B cell (primary cell): ENCODE measurements around the gene ACSS1. TPM values are rescaled to one million over a fixed set of nuclear protein-coding genes. Genes with fewer than 3 reads are reported as not detected.

Experiments used
- ATAC-seq: fragments of 200-7000 bp; cut with Tn5 transposase; one replicate; pipeline ENCODE4 v1.10.0; 2021; ENCODE audit warnings: low read depth, mild to moderate bottlenecking, moderate number of reproducible peaks, moderate library complexity
- CTCF ChIA-PET: fragments of 350-600 bp; sonication (Branson Sonifier 250); formaldehyde crosslinking; loops from one replicate; lab custom pipeline; 2021; ENCODE audit warnings: antibody characterized with exemption, inconsistent platforms; lab: Charles Lee
- POLR2A ChIA-PET: fragments of 350-600 bp; sonication (Branson Sonifier 250); formaldehyde crosslinking; loops from one replicate; lab custom pipeline; 2021; ENCODE audit warnings: antibody characterized with exemption; lab: Charles Lee
- DNase-seq: peaks from one replicate; pipeline ENCODE4 v3.0.0; 2013
- H2AFZ ChIP-seq: 2 replicates; pipeline ENCODE4 v1.6.1; 2012; ENCODE audit warnings: mild to moderate bottlenecking, low read depth, low read length; ENCODE audit not compliant: insufficient read depth, poor library complexity, severe bottlenecking
- H3K27ac ChIP-seq, 2 donors: 1 replicate in 1 of 2; 2 replicates in 1 of 2; pipeline ENCODE4 v1.5.1; 2012 to 2013; ENCODE audit warnings: low read length in 2 of 2, mild to moderate bottlenecking in 2 of 2, moderate library complexity in 1 of 2
- H3K27me3 ChIP-seq, 4 experiments: fragments of 200-600 bp in 1 of 4; sonication (generic) in 1 of 4; replicated peaks in 1 of 4; 1 replicate in 2 of 4; 2 replicates in 2 of 4; pipeline versions ENCODE4 v1.6.1 to v1.7.0; 2013 to 2016; ENCODE audit warnings: low read length in 3 of 4, mild to moderate bottlenecking in 2 of 4, mixed read lengths in 1 of 4, moderate library complexity in 1 of 4; ENCODE audit not compliant: insufficient read depth in 4 of 4, control insufficient read depth in 3 of 4; ENCODE audit errors: control extremely low read depth in 1 of 4
- H3K36me3 ChIP-seq, 2 experiments: replicated peaks in 1 of 2; 1 replicate in 1 of 2; 2 replicates in 1 of 2; pipeline versions ENCODE4 v1.6.1 to v1.7.1; 2013; ENCODE audit warnings: low read length in 1 of 2; ENCODE audit not compliant: insufficient read depth in 2 of 2, control insufficient read depth in 1 of 2; ENCODE audit errors: control extremely low read depth in 1 of 2, extremely low read depth in 1 of 2
- H3K4me1 ChIP-seq, 2 donors: fragments of 200-600 bp in 1 of 2; sonication (generic) in 1 of 2; 1 replicate in 1 of 2; 2 replicates in 1 of 2; pipeline versions ENCODE4 v1.5.1 to v1.6.1; 2013 to 2017; ENCODE audit warnings: low read length in 2 of 2; ENCODE audit not compliant: control insufficient read depth in 2 of 2, insufficient read depth in 2 of 2
- H3K4me2 ChIP-seq: replicated peaks from 2 replicates; pipeline ENCODE3; 2012; ENCODE audit warnings: mild to moderate bottlenecking, low read depth, low read length; ENCODE audit not compliant: poor library complexity, severe bottlenecking
- H3K4me3 ChIP-seq, 5 experiments: fragments of 200-600 bp in 1 of 5; sonication (generic) in 1 of 5; 1 replicate in 3 of 5; 2 replicates in 2 of 5; pipeline versions ENCODE4 v1.5.1 to v1.7.0; 2011 to 2016; ENCODE audit warnings: low read length in 4 of 5, mild to moderate bottlenecking in 4 of 5, low read depth in 2 of 5, control low read depth in 1 of 5, moderate library complexity in 1 of 5; ENCODE audit not compliant: insufficient read depth in 1 of 5; ENCODE audit errors: control extremely low read depth in 1 of 5, extremely low read depth in 1 of 5
- H3K79me2 ChIP-seq: fragments of 200-600 bp; sonication (generic); one replicate; pipeline ENCODE4 v1.6.0; 2016; ENCODE audit warnings: low read length; ENCODE audit not compliant: control insufficient read depth, insufficient read depth
- H3K9ac ChIP-seq: fragments of 200-600 bp; sonication (generic); 2 replicates; pipeline ENCODE4 v1.6.1; 2017; ENCODE audit warnings: mild to moderate bottlenecking, low read length, moderate library complexity
- H3K9me3 ChIP-seq, 3 donors: one replicate each; pipeline versions ENCODE4 v1.6.1 to v1.7.1; 2013; ENCODE audit warnings: low read length in 2 of 3; ENCODE audit not compliant: control insufficient read depth in 2 of 3, insufficient read depth in 1 of 3; ENCODE audit errors: control extremely low read depth in 1 of 3
- H4K20me1 ChIP-seq: 2 replicates; pipeline ENCODE4 v1.6.0; 2012; ENCODE audit warnings: mild to moderate bottlenecking, low read length; ENCODE audit not compliant: insufficient read depth, control insufficient read depth, poor library complexity, severe bottlenecking
- H3K27ac Mint-ChIP-seq: one replicate; pipeline ENCODE4 v1.8.0; 2021; ENCODE audit warnings: mixed read lengths
- H3K27me3 Mint-ChIP-seq: one replicate; pipeline ENCODE4 v1.8.0; 2021; ENCODE audit warnings: mixed read lengths
- H3K4me1 Mint-ChIP-seq: one replicate; pipeline ENCODE4 v1.8.0; 2021; ENCODE audit warnings: mixed read lengths
- H3K4me3 Mint-ChIP-seq: one replicate; pipeline ENCODE4 v1.8.0; 2021; ENCODE audit warnings: mixed read lengths
- H3K9me3 Mint-ChIP-seq: one replicate; pipeline ENCODE4 v1.8.0; 2022; ENCODE audit warnings: mixed read lengths; ENCODE audit not compliant: insufficient read depth
- EZH2 ChIP-seq: IDR thresholded peaks from 2 replicates; pipeline ENCODE4 v1.6.1; 2012; ENCODE audit warnings: borderline replicate concordance, low read depth, mild to moderate bottlenecking, moderate library complexity, low read length; ENCODE audit not compliant: insufficient read depth, poor library complexity, severe bottlenecking
- WGBS: methylation state at CpG from one replicate; pipeline ENCODE4 v1.1.5; 2013; ENCODE audit warnings: missing lambda C conversion rate; ENCODE audit not compliant: insufficient coverage; 5-methylcytosine and 5-hydroxymethylcytosine counted together
- intact Hi-C: fragments of 100-400 bp; cut with micrococcal nuclease; formaldehyde crosslinking; loops from one replicate; pipeline ENCODE4 v1.10.0; 2022
- polyA plus RNA-seq: library from polyadenylated mRNA; depleted of rRNA; stranded (reverse); fragments of >200 nt; gene quantifications from 2 replicates; pipeline ENCODE4 v1.2.3, GENCODE V29; 2012
- total RNA-seq, 2 donors: library from RNA; stranded (reverse); fragments of 120-200 nt in 1 of 2; gene quantifications; 1 replicate in 1 of 2; 2 replicates in 1 of 2; pipeline versions ENCODE4 v1.2.3 to v1.2.4, GENCODE V29; 2013 to 2022
- TF ChIP-seq, protein P1 (sequence below): fragments of 200-600 bp; IDR thresholded peaks from one replicate; pipeline ENCODE4 v1.8.0; 2022; ENCODE audit warnings: antibody characterized with exemption, mild to moderate bottlenecking

ACSS1 gene
- total and polyA plus RNA-seq, 2 donors (not counting 1 experiment from before 2014, with no cell fraction given) = 82.7 to 95.5 TPM

DNA sequence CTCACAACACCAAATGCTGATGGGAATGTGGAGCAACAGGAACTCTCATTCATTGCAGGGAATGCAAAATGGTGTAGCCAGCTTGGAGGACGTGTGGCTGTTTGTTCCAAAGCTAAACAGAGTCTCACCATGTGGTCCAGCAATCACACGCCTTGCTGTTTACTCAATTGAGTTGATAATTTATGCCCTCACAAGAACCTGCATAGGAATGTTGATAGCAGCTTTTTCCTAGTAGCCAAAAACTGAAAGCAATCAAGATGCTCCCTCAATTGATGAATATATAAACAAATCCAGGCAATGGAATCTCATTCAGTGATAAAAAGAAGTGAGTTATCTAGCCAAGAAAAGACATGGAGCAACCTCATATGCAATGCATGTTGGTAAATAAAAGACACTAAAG lies 39.6 kb upstream of the ACSS1 start:
- Mint-ChIP-seq H3K4me1 (no peaks in the 10 kb centered on the region), H3K4me3 (no peak overlapping the region), H3K9me3 (no peaks in the 10 kb centered on the region), H3K27me3 (peaks cover 20% of the 10 kb centered on the region), H3K27ac (no peak overlapping the region)
- POLR2A ChIA-PET = no interaction called here
- DNase-seq (no peak), ATAC-seq (no peak)
- TF ChIP-seq EZH2 = no peak
- TF ChIP-seq, protein P1, sequence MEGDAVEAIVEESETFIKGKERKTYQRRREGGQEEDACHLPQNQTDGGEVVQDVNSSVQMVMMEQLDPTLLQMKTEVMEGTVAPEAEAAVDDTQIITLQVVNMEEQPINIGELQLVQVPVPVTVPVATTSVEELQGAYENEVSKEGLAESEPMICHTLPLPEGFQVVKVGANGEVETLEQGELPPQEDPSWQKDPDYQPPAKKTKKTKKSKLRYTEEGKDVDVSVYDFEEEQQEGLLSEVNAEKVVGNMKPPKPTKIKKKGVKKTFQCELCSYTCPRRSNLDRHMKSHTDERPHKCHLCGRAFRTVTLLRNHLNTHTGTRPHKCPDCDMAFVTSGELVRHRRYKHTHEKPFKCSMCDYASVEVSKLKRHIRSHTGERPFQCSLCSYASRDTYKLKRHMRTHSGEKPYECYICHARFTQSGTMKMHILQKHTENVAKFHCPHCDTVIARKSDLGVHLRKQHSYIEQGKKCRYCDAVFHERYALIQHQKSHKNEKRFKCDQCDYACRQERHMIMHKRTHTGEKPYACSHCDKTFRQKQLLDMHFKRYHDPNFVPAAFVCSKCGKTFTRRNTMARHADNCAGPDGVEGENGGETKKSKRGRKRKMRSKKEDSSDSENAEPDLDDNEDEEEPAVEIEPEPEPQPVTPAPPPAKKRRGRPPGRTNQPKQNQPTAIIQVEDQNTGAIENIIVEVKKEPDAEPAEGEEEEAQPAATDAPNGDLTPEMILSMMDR = no peak
- 67% methylated on average over 1 of the region's 2 CpGs for WGBS
- no peak overlapping the region for H3K4me2 ChIP-seq
- intact Hi-C loops = no loop called here
- no peaks in the 10 kb centered on the region for H3K4me1 ChIP-seq
- H3K4me3 ChIP-seq = no peak overlapping the region
- CTCF ChIA-PET = no interaction called here
- no peak overlapping the region for H3K27ac ChIP-seq
- no peaks in the 10 kb centered on the region for H3K36me3 ChIP-seq
- H2AFZ ChIP-seq = no peak overlapping the region
- H3K9ac ChIP-seq = no peak overlapping the region
- H3K79me2 ChIP-seq = no peaks in the 10 kb centered on the region
- H3K27me3 ChIP-seq = no peaks in the 10 kb centered on the region
- H3K9me3 ChIP-seq = no peaks in the 10 kb centered on the region
- H4K20me1 ChIP-seq = no peaks in the 10 kb centered on the region

DNA sequence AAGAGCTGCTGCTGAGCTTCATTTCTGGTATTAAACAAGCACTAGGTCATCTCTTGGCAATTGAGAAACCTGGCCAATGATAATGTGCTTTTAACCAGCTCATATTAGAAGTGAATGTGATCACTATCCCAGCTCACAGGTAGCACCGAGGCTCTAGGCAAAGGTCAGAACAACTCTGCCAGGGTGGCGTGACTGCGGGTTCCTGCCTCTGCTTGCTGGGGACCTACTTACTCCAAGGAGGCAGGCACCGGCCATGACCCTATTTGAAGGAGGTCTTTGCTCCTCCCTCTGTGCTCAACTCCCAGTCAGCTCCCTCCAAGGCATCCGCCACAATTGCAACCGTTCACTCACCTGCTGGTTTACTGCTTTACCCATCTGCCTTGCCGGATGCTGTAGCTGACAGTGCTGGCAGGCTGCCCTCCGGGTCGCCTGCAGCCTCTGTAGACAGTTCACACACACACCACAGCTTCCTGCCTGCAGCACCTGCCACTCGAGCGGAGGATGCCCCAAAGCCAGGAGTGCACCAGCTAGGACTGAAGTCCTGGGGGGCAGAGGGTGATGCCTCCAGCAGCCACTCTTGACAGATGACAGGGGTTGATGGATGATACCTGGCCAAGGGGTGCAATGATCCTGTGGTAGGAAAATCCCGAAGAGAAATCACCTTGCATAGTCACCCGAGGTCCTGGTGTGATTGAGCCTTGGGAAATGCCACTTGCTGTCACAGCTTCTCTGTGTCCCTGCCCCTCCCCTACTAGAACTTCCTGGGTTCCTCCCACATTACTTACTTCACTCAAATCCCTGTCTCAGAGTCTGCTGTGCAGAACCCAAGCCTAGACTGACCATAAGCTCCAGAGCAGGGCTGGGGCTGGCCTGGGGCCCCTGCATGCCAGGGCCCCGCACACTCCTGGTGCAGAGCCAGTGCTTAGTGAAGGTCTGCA lies 32.8 kb upstream of the ACSS1 start:
- Mint-ChIP-seq H3K27me3 (peaks cover 57% of the 10 kb centered on the region), H3K27ac (no peak overlapping the region), H3K4me1 (peaks cover 2% of the 10 kb centered on the region), H3K9me3 (no peaks in the 10 kb centered on the region), H3K4me3 (no peak overlapping the region)
- H3K9me3 ChIP-seq = no peaks in the 10 kb centered on the region
- no peak overlapping the region for H3K4me2 ChIP-seq
- no peaks in the 10 kb centered on the region for H3K36me3 ChIP-seq
- H3K9ac ChIP-seq = no peak overlapping the region
- H3K4me3 ChIP-seq = no peak overlapping the region
- H3K27me3 ChIP-seq = peaks cover 0 to 29% (median 4%) of the 10 kb centered on the region in 4 experiments
- no peak for DNase-seq
- ATAC-seq = no peak
- H4K20me1 ChIP-seq = no peaks in the 10 kb centered on the region
- TF ChIP-seq EZH2 = no peak
- TF ChIP-seq, protein P1 = no peak
- no peak overlapping the region for H3K27ac ChIP-seq
- H2AFZ ChIP-seq = no peak overlapping the region
- POLR2A ChIA-PET = no interaction called here
- no peaks in the 10 kb centered on the region for H3K79me2 ChIP-seq
- intact Hi-C loops = no loop called here
- WGBS = 18% methylated on average over 14 of the region's 14 CpGs
- CTCF ChIA-PET = no interaction called here
- no peaks in the 10 kb centered on the region for H3K4me1 ChIP-seq
